SU-DHL-6 (cell line): ENCODE measurements around the gene PEX19.

Experiments used
- EZH2phosphoT487 ChIP-seq: fragments of 200-600 bp; sonication (generic), shearing (Covaris generic); conservative IDR thresholded peaks from 2 replicates; pipeline ENCODE4 v1.6.1; 2018; ENCODE audit warnings: mild to moderate bottlenecking, antibody characterized with exemption, low read length, moderate library complexity, mixed read lengths
- TF ChIP-seq, protein P1 (sequence below): fragments of 200-600 bp; sonication (generic); IDR thresholded peaks from one replicate; pipeline ENCODE4 v1.5.1; 2017; ENCODE audit warnings: antibody characterized with exemption, mild to moderate bottlenecking, low read length, moderate library complexity; ENCODE audit not compliant: insufficient read depth, poor library complexity, severe bottlenecking

DNA sequence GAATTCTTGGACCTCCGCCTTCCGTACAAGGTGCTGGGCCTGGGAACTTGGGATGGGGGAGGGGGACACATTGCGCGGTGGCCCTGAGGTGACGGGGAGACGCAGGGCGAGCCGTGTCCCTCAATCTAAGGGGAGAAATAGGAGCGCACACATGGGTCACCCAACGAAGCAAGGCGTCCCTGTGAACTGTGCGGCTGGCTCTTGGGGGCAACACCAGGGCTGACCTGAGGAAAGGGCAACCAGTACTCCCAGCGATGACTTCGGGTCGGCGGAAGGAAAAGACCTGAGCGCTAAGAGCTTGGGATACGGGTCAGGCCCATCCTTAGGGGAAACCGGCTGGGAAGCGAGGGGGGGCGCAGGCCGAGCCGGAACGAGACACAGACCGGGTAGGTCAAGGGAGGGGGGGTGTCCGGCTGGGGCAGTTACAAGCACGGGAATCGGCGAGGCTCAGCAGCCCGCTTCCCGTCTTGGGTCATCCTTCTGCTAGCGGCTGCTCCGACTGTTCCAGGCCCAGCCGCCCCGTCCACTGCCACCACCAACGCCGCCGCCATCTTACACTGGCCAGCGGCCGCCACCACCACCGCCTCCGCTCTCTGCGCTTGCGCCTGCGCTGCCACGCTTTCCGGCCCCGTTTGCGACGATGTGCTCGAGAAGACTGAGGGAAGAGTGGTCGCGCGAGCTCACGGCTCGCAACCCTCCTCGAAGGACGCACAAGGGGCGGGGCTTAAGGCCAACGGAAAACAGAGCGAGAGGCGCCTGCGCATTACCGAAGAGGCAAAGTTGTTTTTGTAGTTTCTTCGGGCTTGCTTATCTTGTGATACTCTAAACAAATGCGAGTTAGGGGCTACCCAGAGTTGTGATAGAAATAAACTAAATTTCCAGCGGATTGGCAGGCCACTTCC is 22.8 kb downstream of the PEX19 start, which contains the start of gene DCAF8:
- TF ChIP-seq, protein P1, sequence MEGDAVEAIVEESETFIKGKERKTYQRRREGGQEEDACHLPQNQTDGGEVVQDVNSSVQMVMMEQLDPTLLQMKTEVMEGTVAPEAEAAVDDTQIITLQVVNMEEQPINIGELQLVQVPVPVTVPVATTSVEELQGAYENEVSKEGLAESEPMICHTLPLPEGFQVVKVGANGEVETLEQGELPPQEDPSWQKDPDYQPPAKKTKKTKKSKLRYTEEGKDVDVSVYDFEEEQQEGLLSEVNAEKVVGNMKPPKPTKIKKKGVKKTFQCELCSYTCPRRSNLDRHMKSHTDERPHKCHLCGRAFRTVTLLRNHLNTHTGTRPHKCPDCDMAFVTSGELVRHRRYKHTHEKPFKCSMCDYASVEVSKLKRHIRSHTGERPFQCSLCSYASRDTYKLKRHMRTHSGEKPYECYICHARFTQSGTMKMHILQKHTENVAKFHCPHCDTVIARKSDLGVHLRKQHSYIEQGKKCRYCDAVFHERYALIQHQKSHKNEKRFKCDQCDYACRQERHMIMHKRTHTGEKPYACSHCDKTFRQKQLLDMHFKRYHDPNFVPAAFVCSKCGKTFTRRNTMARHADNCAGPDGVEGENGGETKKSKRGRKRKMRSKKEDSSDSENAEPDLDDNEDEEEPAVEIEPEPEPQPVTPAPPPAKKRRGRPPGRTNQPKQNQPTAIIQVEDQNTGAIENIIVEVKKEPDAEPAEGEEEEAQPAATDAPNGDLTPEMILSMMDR: no peak
- TF ChIP-seq EZH2phosphoT487: no peak
